HG03280 (cell line): ENCODE measurements around the gene CERK.

Source experiments
- ATAC-seq: cut with Tn5 transposase; IDR thresholded peaks from one replicate; pipeline ENCODE4 v1.9.1; 2021; ENCODE audit warnings: mild to moderate bottlenecking, moderate library complexity; ENCODE audit not compliant: unreplicated experiment

The CERK gene

DNA sequence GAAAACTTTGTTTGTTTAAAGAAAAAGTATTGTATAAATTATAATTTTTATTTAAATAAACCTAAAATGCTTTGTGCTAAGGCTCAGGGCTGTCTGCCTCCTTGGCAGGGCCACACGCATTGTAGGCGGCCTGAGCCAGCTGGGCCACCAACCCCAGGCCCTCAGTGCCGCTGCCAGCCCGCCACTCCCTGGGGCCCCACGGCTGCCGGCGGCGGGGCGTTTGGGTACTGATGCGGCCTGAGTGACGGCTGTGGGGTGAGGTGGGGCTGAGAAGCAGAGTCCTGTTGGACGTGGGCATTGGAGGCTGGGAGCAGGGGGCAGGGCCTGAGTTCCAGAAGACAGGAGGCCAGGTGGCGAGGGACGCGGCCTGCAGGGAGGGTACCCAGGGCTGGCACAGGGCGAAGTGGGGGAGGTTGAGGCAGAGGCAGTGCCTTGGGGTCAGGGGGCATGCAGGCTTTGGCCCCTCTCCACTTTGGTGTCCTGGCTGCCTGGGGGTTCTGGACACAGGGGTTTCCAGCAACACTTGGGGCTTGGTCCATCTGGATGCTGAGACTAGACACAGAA, 58.3 kb downstream of the CERK start:
- ATAC-seq, result no peak

DNA sequence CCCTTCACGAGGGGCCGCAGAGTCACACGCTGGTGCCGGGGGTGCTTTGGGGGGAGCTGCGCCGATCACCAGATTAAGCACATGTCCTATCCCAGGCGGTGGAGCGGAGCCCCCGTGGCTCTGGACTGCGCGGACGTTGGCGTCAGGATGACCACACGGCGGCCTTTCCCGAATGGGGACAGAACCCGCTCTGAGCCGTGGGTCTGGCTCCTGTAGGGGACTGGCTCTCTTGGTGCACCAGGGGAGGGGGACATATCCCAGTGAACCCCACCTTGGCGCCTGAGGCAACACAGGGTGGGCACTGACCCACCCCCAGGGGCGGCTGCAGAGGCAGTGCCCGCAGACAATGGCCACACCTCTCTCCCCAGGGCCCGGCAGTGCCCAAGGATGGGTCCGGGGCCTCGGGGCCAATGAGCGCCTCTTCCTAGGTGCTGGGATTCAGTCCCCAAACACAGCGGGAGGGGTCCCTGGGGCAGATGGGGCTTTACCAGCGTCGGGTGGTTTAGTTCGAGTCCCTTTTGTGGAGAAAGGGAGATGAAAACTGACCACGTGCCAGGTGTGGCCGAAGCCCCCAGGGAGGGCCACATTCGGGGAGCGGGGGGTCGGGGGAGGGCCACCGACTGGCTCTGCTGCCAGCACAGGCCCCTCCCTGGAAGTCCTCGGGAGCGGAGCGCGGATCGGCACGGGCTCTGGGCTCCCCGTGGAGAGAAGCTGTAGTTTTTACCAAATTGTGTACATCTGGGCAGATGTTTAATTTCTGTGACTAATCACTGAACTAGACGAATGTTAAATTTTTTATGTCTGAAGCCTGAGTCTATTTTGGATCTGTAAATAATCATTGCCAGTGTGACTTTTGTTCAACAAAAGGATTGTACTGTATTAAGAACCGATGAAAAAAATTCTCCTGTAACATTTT, 59.0 kb downstream of the CERK start:
- no peak for ATAC-seq

DNA sequence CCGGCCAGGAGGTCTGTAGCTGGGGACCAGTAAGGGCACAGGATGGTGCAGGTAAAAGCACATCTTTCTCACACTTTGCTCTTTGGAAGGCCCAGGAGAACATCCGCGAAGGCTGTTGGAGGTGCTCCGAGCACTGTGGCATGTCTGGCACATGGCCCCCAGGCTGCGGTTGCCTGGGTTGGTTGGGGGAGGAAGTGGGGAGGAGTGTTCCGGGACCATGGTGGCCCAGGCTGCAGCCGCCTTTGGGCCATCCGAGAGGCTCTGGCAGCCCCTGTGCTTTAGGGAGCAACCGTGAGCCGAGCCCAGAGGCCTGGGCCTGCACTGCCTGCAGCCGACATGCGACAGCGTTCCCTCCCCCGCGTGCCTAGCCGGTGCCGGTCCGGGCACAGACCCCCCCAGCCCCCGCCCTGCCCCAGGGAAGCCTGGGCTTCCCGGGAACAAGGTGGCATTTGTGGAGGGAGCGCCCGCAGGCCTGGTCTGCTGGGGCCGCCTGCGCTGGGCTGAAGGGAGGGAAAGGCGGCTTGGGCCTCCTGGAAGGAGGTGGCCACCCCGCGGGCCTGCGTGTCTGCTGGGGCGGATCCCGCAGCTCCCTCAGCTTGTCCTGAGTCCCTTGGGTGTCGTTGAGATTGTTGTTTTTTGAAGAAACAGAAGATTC, 59.9 kb downstream of the CERK start:
- ATAC-seq, result no peak

DNA sequence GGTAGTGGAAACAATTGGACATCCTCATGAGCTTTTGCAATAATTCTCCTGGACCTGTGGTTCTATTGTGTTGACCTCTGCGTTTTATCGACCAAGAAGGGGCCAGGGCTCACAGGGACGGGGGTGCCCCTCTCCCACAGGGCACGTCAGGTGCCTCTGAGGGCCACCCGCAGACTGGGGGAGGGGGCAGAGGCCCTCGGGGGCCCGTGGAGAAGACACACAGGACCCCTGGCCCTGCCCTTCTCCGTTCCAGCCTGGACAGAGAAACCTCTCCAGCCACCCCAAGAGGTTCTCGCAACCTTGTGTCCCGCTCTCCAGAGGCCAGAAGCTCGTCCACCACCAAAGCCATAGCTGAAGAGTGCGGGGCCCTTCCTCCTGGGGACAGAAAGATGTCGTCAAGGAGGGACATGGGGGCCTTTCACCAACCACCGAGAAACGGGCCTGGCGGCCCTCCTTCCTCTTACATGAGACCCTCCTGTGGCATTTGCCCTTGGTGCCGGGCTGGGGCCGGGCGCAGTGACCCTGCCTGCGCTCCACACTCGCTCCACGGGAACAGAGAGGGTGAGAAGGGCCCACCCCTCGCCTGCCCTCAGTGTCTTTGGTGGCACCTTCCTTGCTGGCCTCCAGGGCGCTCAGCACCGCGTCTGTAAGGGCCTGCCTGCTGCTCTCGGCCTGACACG, 60.6 kb downstream of the CERK start:
- no peak for ATAC-seq

DNA sequence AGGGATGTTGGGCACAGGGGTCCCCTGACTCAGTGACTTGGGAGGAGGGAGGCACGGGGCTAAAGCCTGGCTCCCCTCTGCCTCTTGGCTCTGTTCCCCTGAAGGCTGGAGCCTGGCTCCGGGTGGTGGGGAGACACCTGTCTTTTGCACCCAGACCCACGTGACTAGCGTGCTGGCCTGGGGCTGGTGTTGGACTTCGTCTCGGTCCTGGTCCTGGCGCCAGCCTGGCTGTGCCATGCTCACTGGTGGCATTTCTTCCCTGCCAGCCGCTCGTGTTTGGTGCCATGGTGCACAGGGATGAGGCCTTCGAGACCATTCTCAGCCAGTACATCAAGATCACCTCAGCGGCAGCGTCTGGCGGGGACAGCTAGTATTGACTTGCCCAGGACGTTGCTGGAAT, 61.2 kb downstream of the CERK start:
- no peak for ATAC-seq

DNA sequence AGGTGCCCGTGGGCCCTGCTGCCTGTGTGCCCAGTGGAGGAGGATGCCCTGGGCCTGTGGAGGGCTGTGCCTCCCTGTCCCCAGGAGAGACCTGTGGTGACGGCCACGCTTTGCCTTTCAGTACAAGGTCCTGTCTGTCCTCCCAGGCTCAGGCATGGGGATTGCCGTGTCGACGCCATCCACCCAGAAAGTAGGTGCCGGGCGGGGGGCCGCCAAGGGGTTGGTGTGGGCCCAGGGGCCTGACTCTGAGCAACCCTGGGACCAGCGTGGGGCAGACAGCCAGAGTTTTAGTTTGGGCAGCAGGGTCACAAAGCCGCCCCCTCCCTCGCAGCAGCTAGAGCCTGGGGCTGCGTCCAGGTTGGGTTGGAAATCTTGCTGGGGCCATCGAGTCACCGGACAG, 61.6 kb downstream of the CERK start:
- ATAC-seq, result no peak

DNA sequence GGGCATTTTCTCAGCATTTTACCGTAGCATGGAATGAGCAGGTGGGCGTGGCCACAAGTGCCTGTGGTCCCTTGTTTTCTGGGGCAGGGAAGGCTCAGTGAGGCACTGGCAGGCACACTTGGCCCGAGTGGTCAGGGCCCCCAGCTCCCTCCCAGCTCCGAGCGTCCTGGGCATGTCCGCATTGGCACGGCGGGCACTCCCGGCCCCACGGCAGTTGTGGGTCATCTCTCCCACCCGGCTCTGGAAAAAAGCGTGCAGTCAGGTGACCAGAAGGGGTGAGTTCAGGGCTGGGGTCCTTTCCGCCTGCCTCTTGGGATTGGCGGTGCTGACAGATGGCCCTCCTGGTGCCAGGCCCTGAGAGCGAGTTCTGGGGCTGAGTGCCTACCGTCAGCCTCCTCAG, 62.1 kb downstream of the CERK start:
- no peak for ATAC-seq

DNA sequence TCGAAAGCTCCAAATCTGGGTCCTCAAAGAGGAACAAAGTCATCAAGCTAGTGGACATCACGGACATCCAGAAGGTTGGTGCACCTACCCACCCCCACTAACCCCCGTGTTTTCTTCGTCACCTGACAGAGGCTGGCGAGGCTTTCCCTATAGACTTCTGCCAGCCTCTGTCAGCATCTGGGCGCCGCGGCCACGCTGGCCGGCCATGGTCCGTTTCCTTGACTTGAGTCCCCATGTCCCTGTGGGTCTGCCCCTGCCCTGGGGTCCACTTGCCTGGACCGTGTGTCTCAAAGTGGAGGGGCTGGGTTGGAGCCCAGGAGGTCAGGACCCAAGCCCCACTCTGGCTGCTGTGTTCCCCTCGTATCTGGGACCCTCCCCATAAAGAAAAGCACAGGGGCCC, 62.6 kb downstream of the CERK start:
- no peak for ATAC-seq

DNA sequence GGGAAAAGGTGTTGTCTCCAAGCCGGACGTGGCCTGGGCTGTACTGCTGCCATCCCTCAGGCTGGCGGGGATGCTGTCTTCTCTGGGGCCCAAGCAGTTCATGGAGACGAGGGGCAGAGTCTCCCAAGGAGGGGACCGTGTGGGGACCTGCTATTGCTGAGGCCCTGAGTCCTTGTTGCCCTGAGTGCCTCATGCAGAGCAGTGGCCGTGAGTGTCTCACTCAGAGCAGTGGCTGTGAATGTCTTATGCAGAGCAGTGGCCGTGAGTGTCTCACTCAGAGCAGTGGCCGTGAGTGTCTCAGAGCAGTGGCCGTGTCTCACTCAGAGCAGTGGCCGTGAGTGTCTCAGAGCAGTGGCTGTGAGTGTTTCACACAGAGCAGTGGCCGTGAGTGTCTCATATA, 63.1 kb downstream of the CERK start:
- ATAC-seq, result no peak

DNA sequence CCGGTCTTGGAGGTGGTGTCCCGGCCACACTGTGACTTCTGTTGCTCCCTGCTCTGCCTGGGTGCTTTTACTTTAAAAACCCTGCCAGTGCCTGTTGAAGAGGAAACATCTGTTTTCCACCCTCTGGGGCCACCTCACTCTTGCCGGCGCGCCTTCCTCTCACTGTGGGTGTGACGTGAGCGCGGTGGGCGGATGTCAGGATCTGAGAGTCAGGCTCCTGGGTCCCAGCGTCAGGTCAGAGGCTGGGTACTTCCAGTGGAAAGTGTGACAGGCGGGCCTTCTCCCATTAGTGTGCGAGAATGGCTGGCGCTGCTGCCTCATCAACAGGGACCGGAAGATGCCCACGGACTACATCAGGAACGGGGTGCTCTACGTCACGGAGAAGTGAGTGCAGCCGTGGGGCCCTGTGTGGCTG, 63.7 kb downstream of the CERK start:
- no peak for ATAC-seq

DNA sequence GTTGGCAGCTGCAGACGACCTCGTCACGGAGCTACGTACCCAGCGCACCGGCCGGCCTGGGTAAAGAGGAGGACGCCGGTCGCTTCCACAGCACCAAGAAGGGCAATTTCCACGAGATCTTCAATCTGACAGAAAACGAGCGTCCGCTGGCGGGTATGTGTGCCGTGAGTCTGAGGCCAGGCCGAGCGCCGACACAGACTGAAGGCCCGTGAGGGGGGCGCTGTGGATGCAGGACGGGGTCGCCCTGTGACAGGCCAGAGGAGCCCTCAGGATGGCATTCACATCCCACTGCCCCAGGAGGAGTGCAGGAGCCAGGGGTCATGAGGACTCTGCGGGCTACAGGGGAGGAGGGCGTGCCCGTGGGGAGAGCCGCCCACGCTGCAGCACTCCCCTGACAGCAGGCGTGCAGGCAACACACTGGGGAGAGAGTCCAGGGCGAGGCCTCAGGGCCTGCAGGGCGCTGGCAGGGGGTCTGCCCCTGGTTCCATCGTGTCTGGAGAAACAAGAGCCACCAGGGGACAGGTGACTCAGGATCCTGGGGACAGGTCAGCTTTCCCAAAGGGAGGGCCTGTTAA, 64.3 kb downstream of the CERK start:
- no peak for ATAC-seq

DNA sequence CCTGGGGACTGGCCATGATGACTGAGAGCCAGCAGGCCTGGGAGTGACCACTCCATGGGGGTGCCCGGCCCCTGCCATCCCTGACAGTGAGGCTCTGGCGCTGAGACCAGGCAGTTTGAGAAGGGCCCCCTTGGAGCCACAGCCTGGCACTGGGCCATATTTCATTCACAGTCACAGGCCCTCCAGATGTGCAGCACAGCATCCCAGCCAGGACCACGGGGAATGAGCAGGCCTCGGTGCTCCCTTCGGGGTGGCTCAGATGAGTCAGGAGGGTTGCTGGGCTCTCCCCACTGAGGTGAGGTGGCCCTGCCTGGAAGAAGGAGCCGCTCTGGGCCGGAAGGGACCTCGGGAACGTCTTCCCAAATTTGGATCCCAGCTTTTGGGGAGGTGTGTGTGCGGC, 64.8 kb downstream of the CERK start:
- ATAC-seq, result no peak

DNA sequence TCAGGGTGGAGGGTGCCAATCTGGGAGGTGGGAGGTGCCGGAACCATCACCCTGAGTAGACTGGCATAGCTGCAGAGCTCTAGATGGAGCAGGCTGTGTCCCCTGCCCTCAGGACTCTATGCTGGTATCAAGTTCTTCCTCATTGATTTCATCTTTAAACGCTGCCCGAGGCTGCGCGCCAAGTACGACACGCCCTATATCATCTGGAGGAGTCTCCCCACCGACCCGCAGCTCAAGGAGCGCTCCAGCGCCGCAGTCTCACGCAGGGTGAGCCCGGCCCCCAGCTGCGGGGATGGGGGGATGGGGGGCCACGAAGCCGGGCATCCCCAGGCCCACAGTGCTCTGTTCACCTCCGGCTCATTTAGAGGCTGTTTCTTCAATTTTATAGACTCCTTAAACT, 65.3 kb downstream of the CERK start:
- no peak for ATAC-seq

DNA sequence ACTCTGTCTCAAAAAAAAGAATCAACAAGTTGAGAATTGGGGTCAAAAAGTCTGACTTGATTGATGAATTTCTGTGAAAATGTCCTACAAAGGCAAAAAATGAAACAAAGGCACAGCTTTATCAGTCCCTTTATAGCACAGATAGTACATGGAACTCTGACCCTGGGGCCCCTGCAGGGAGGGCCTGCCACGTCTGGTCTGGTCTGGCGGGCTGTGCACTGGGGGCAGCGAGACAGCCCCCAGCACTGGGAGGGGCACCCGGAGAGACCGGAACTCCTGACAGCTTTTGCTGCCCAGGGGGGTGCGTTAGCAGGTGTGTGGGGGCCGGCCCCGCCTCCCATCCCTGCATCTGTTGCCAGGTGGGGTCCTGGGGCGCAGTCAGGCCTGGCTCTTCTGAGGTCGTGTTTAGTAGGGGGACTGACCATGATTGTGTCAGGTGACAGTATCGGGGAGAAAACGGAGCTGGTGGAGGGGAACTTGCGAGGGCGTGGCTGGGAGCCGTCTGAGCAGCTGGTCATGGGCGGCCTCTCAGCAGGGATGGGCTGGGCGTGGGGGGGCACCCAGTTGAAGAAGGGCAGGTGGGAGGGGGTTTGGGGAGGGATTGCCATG, 66.1 kb downstream of the CERK start:
- ATAC-seq, result no peak

DNA sequence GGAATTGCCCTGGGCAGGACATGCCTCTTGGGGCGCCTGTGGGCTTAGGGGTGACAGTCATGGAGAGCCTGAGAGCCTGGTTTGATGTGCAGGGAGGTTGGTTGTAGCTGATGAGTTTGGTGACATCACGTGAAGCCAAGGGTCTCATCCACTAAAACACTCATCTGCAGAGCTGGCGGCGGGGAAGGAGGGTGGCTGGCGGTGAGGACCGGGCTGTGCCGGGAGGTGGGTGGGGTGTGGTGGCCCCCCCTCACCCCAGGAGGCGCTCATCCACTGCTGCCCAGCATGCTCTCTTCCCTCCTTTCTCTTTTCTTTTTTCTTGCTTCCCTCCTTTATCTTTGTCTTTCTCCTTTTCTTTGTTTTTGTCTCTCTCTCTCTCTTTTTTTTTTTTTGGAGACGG, 68.9 kb downstream of the CERK start:
- ATAC-seq, result no peak

DNA sequence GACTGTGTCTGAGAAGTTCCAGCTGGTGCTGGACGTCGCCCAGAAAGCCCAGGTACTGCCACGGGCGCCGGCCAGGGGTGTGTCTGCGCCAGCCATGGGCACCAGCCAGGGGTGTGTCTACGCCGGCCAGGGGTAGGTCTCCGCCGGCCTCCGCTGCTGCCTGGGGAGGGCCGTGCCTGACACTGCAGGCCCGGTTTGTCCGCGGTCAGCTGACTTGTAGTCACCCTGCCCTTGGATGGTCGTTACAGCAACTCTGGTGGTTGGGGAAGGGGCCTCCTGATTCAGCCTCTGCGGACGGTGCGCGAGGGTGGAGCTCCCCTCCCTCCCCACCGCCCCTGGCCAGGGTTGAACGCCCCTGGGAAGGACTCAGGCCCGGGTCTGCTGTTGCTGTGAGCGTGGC, 69.9 kb downstream of the CERK start:
- ATAC-seq, result no peak

DNA sequence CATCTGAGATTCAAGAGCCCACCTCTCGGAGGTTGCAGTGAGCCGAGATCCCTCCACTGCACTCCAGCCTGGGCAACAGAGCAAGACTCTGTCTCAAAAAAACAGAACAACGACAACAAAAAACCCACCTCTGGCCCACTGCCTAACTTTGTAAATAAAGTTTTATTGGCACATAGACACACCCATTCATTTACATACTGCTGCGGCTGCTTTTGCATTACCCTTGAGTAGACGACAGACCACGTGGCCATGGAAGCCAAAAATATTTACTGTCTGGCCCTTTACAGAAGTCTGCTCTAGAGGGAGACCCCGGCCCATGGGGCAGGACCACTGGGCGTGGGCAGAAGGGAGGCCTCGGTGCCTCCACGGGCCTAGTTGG, 70.8 kb downstream of the CERK start:
- no peak for ATAC-seq

DNA sequence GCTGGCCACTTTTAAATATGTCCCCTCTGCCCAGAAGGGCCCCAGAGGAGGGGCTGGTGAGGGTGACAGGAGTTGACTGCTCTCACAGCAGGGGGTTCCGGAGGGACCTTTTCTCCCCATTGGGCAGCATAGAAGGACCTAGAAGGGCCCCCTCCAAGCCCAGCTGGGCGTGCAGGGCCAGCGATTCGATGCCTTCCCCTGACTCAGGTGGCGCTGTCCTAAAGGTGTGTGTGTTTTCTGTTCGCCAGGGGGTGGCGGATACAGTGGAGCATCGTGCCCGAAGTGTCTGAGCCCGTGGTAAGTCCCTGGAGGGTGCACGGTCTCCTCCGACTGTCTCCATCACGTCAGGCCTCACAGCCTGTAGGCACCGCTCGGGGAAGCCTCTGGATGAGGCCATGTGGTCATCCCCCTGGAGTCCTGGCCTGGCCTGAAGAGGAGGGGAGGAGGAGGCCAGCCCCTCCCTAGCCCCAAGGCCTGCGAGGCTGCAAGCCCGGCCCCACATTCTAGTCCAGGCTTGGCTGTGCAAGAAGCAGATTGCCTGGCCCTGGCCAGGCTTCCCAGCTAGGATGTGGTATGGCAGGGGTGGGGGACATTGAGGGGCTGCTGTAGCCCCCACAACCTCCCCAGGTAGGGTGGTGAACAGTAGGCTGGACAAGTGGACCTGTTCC, 71.3 kb downstream of the CERK start:
- no peak for ATAC-seq

DNA sequence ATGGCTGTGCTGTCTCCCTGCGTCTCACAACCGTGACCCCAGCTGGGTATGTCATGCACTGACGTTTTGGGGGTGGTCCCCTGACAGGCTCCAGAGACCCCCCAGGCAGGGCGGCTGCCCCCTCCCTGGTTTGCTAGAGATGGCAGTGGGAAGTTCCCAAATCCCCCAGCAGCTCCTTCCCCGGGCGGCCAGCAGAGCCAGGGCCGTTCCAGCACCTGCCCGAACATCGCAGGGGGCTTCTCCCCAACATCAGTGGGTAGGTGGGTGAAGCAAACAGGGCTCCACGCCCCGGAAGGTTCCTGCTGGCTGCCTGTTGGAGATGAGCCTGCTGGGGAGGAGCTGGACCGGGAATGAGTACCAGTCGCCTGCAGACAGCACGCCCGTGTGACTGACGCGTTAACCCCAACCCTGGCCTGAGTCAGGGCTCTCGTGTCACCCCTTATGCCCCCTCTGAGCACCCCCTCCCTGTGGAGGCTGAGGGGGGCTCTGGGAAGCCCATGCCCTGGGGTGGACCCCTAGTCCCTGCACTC, 72.2 kb downstream of the CERK start:
- no peak for ATAC-seq

DNA sequence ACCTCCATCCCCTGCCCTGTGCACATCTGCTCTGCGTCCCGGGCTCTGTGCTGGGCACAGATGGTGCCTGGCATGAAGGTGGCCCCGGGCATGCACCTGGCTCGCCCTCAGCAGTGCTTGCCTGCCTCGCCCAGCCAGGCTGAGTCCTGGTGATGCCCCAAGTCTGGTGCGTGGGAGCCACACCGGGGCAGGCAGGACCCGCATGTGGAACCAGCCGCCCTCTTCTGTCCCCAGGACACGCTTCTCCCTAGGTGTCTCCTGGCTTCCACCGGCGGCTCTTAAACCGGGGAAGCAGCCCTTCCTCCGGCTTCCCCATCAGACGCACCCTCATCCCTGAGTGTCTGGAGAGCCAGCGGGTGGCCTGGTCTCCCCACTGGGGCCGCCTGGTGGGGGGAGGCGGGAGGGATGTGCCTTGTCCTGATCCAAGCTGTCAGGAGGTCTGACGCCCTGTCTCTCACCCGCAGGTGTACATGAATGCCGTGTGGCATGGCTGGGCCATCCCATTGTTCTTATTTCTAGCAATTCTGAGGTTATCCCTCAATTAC, 72.8 kb downstream of the CERK start:
- ATAC-seq, result no peak
